Measurements from ENCODE around the gene CHN2. TPM values are rescaled to one million over a fixed set of nuclear protein-coding genes. Genes with fewer than 3 reads are reported as not detected.

The CHN2 gene
- polyA plus RNA-seq, 1 donor from 2014 or later = 136 TPM

DNA sequence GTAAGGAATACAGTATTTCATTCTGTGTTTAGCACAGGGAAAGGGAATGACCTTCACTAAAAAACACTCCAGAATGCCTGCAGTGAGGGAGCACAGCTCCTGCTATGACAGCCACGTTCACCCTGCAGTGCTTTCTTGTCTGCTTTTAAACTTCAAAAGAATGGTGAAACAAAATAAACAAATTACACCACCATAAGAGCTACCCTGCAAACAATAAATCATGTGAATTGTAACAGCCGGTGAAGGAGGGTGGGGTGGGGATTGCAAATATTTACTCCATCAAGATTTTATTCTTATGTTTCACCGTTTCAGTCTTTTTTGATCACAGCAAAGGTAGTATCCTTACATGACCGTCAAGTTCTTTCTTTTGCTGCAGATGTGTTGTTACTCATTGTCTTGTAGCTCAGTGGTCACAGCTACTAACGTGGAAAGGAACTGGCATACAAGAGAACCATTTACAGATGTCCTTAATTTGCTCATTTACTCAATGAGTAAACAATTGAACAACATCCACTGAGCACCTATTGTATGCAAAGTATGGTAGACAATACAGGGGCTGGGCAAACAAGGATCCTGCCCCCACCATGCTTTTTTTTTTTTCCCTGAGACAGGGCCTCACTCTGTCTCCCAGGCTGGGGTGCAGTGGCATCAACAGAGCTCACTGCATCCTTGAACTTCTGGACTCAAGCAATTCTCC lies 4.1 kb upstream of the CHN2 start:
- Histone ChIP-seq H3K4me3 (ENCODE audit: low read length) (peak overlapping the region; percentile 56), H3K9me3 (ENCODE audit: low read length) (no peaks in the 10 kb centered on the region), H3K27me3 (ENCODE audit: insufficient read depth, low read depth, low read length) (no peaks in the 10 kb centered on the region), H3F3A (ENCODE audit: insufficient read depth, low read length, poor library complexity, severe bottlenecking) (peaks cover 16% of the 10 kb centered on the region), H3K4me2 (ENCODE audit: low read length) (peak overlapping the region; percentile 56), H3K36me3 (ENCODE audit: insufficient read depth, low read length) (no peaks in the 10 kb centered on the region), H3K9me2 (ENCODE audit: insufficient read depth, low read length) (no peaks in the 10 kb centered on the region), H3K79me2 (replicated peaks; ENCODE audit: insufficient read depth, low read length) (peaks cover 23% of the 10 kb centered on the region), H4K20me1 (ENCODE audit: insufficient read depth) (no peaks in the 10 kb centered on the region), H2AFZ (ENCODE audit: low read depth, low read length) (peak overlapping the region; percentile 48), H3K9ac (ENCODE audit: low read length) (peak overlapping the region; percentile 64), H3K27ac (ENCODE audit: low read length) (peak overlapping the region; percentile 90)
- TF ChIP-seq TAF1 (IDR thresholded peaks at IDR 0.05; ENCODE audit: low read depth) = no peak
- TF ChIP-seq POLR2AphosphoS5 (IDR thresholded peaks at IDR 0.05) = no peak

DNA sequence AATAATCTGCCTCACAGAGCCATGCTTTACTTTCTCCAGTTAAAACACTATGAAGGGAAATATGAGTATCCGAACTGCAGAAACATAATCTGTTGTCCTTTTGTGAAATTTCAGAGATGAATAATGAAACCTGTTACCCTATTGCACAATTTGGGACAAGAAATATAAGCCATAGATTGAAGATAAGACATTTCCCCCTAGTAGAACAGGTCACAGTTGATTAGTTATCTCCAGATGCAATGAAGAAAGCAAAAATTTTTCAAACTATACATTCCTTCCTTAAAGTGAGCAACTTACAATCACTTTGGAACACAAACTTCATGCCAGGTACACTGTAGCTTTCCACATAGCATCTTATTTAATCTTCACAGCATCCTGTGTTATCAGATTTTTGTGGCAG lies 2.3 kb upstream of the CHN2 start:
- Histone ChIP-seq H3K9ac (ENCODE audit: low read length) (no peak overlapping the region), H3K9me3 (ENCODE audit: low read length) (no peaks in the 10 kb centered on the region), H3K27ac (ENCODE audit: low read length) (peak overlapping the region; percentile 97), H3K9me2 (ENCODE audit: insufficient read depth, low read length) (no peaks in the 10 kb centered on the region), H3K4me3 (ENCODE audit: low read length) (no peak overlapping the region), H3K27me3 (ENCODE audit: insufficient read depth, low read depth, low read length) (no peaks in the 10 kb centered on the region), H2AFZ (ENCODE audit: low read depth, low read length) (no peak overlapping the region), H4K20me1 (ENCODE audit: insufficient read depth) (no peaks in the 10 kb centered on the region), H3K36me3 (ENCODE audit: insufficient read depth, low read length) (no peaks in the 10 kb centered on the region), H3K79me2 (replicated peaks; ENCODE audit: insufficient read depth, low read length) (peaks cover 41% of the 10 kb centered on the region), H3F3A (ENCODE audit: insufficient read depth, low read length, poor library complexity, severe bottlenecking) (peaks cover 18% of the 10 kb centered on the region), H3K4me2 (ENCODE audit: low read length) (no peak overlapping the region)
- no peak for TF ChIP-seq TAF1 (IDR thresholded peaks at IDR 0.05; ENCODE audit: low read depth)

DNA sequence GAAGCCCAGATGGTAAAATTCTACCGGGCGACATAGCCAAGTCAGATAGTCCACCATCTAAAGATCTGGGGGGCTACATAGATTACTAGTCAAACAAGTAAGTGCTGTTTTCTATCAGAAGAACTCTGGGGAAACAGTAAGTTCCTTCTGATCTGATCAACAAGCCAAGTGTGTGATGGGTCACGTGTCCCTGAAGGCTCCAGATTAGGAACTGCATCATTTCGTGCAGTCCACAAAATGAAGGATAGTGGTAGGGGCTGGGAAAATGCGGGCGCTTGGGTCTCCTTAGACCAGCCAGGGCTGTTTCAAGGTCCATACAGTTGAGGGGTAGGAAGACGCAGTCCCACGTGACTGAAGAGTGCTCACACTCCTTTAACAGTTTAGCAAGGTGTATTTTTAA lies 1.8 kb upstream of the CHN2 start:
- no peaks in the 10 kb centered on the region for H3K9me2 ChIP-seq (ENCODE audit: insufficient read depth, low read length)
- H2AFZ ChIP-seq (ENCODE audit: low read depth, low read length) = no peak overlapping the region
- peaks cover 46% of the 10 kb centered on the region for H3K79me2 ChIP-seq (replicated peaks; ENCODE audit: insufficient read depth, low read length)
- no peaks in the 10 kb centered on the region for H3K9me3 ChIP-seq (ENCODE audit: low read length)
- peak overlapping the region; percentile 97 for H3K27ac ChIP-seq (ENCODE audit: low read length)
- H3K36me3 ChIP-seq (ENCODE audit: insufficient read depth, low read length) = no peaks in the 10 kb centered on the region
- H3F3A ChIP-seq (ENCODE audit: insufficient read depth, low read length, poor library complexity, severe bottlenecking) = peaks cover 18% of the 10 kb centered on the region
- H3K4me3 ChIP-seq (ENCODE audit: low read length) = peak overlapping the region; percentile 87
- TF ChIP-seq, protein P1, sequence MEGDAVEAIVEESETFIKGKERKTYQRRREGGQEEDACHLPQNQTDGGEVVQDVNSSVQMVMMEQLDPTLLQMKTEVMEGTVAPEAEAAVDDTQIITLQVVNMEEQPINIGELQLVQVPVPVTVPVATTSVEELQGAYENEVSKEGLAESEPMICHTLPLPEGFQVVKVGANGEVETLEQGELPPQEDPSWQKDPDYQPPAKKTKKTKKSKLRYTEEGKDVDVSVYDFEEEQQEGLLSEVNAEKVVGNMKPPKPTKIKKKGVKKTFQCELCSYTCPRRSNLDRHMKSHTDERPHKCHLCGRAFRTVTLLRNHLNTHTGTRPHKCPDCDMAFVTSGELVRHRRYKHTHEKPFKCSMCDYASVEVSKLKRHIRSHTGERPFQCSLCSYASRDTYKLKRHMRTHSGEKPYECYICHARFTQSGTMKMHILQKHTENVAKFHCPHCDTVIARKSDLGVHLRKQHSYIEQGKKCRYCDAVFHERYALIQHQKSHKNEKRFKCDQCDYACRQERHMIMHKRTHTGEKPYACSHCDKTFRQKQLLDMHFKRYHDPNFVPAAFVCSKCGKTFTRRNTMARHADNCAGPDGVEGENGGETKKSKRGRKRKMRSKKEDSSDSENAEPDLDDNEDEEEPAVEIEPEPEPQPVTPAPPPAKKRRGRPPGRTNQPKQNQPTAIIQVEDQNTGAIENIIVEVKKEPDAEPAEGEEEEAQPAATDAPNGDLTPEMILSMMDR (IDR thresholded peaks at IDR 0.05; ENCODE audit: poor library complexity, severe bottlenecking) = no peak
- TF ChIP-seq POLR2AphosphoS5 (IDR thresholded peaks at IDR 0.05) (no peak), EP300 (conservative IDR thresholded peaks at IDR 0.05; ENCODE audit: poor library complexity, severe bottlenecking) (no peak), MXI1 (conservative IDR thresholded peaks at IDR 0.05; ENCODE audit: poor library complexity, severe bottlenecking) (no peak)
- peak overlapping the region; percentile 94 for H3K4me2 ChIP-seq (ENCODE audit: low read length)
- H3K27me3 ChIP-seq (ENCODE audit: insufficient read depth, low read depth, low read length) = no peaks in the 10 kb centered on the region
- H4K20me1 ChIP-seq (ENCODE audit: insufficient read depth) = no peaks in the 10 kb centered on the region
- H3K9ac ChIP-seq (ENCODE audit: low read length) = peak overlapping the region; percentile 98

DNA sequence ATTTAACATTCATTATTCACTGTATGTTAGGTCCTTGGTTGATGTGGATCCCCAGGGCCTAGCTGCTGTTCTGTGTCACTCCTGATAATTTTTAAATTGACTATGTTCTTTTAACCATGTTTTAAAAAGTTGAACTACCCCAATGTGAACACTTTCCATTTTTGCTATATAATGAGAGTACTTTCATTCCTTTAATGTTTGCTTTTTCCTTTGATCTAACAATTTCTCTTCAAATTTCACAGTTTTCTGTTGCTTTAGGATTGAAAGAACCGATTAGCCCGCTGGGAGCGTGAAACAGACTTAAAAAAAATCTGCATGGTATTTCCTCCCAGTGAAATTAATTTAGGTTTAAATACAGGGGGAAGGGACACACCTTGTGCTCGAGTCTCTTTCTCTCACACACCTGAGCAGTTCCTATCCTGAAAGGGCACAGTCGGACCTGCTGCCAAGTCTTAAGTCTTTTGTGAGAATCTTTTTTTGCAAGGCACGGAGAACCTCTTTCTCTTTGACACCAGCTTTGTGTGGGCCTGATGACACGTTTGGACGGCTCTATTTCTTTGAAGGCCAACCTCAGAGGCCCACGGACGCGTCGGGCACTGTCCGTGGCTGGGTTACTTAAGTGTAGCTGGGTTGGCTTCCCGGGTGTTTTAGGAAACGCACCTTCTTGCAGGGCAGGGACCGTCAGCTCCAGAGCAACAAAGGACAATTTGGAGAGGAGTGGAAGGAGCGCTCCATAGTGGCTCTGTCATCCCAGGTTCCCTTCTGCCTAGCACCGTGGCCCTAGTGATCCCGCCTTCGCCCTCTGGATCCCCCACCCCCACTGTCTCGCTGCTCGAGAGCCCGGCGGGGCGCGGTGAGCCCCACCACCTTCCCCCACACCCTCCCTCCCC lies 1.0 kb upstream of the CHN2 start:
- Histone ChIP-seq H3K9ac (ENCODE audit: low read length) (peak overlapping the region; percentile 98), H3K4me2 (ENCODE audit: low read length) (peak overlapping the region; percentile 94), H3K27me3 (ENCODE audit: insufficient read depth, low read depth, low read length) (no peaks in the 10 kb centered on the region), H4K20me1 (ENCODE audit: insufficient read depth) (no peaks in the 10 kb centered on the region), H3K9me2 (ENCODE audit: insufficient read depth, low read length) (no peaks in the 10 kb centered on the region), H3K9me3 (ENCODE audit: low read length) (no peaks in the 10 kb centered on the region), H3K27ac (ENCODE audit: low read length) (peak overlapping the region; percentile 97), H3K4me3 (ENCODE audit: low read length) (peak overlapping the region; percentile 87), H2AFZ (ENCODE audit: low read depth, low read length) (peak overlapping the region; percentile 29), H3F3A (ENCODE audit: insufficient read depth, low read length, poor library complexity, severe bottlenecking) (peaks cover 18% of the 10 kb centered on the region), H3K79me2 (replicated peaks; ENCODE audit: insufficient read depth, low read length) (peaks cover 54% of the 10 kb centered on the region), H3K36me3 (ENCODE audit: insufficient read depth, low read length) (no peaks in the 10 kb centered on the region)
- no peak for TF ChIP-seq EP300 (conservative IDR thresholded peaks at IDR 0.05; ENCODE audit: poor library complexity, severe bottlenecking)
- TF ChIP-seq RAD21 (conservative IDR thresholded peaks at IDR 0.05) = peak; percentile 13
- no peak for TF ChIP-seq MXI1 (conservative IDR thresholded peaks at IDR 0.05; ENCODE audit: poor library complexity, severe bottlenecking)
- TF ChIP-seq, protein P1 (IDR thresholded peaks at IDR 0.05; ENCODE audit: poor library complexity, severe bottlenecking) = no peak
- peak; percentile 16 for TF ChIP-seq POLR2AphosphoS5 (IDR thresholded peaks at IDR 0.05)
- no peak for TF ChIP-seq EZH2 (IDR thresholded peaks at IDR 0.05; ENCODE audit: borderline replicate concordance, insufficient read depth, low read length, poor library complexity, severe bottlenecking)
- TF ChIP-seq SMC3 (conservative IDR thresholded peaks at IDR 0.05; ENCODE audit: poor library complexity) = no peak
- peak; percentile 70 for TF ChIP-seq TAF1 (IDR thresholded peaks at IDR 0.05; ENCODE audit: low read depth)
